ENCODE results near the gene SP100. TPM values are rescaled to one million over a fixed set of nuclear protein-coding genes. Genes with fewer than 3 reads are reported as not detected.

The SP100 gene
- total RNA-seq, 1 donor from 2014 or later, result 82.0 TPM

- H3K36me3 ChIP-seq, result no peaks in the 10 kb centered on the region
- intact Hi-C loops (cut with DNase I), result no loop called here
- no peaks in the 10 kb centered on the region for H3K4me1 ChIP-seq
- no peak overlapping the region for H3K27ac ChIP-seq
- H3K4me3 ChIP-seq, result no peak overlapping the region
- no peak for TF ChIP-seq CTCF (IDR thresholded peaks at IDR 0.05)
- no peaks in the 10 kb centered on the region for H3K27me3 ChIP-seq
- H3K9me3 ChIP-seq, result no peaks in the 10 kb centered on the region
- DNase-seq (ENCODE audit: low spot score in 2 of 2), result no peak
Observed at GRCh38 chr2:230589497-230590015, 173.6 kb downstream of the SP100 start.

GRCh38 chr2:230590333-230590732 lies 174.3 kb downstream of the SP100 start:
- Histone ChIP-seq H3K27ac (no peak overlapping the region), H3K36me3 (no peaks in the 10 kb centered on the region), H3K27me3 (no peaks in the 10 kb centered on the region), H3K9me3 (no peaks in the 10 kb centered on the region), H3K4me3 (no peak overlapping the region), H3K4me1 (no peaks in the 10 kb centered on the region)
- no peak for DNase-seq (ENCODE audit: low spot score in 2 of 2)
- intact Hi-C loops (cut with DNase I), result no loop called here
- no peak for TF ChIP-seq CTCF (IDR thresholded peaks at IDR 0.05)

- intact Hi-C loops (cut with DNase I), result no loop called here
- no peaks in the 10 kb centered on the region for H3K4me1 ChIP-seq
- no peaks in the 10 kb centered on the region for H3K27me3 ChIP-seq
- H3K4me3 ChIP-seq, result no peak overlapping the region
- no peak for TF ChIP-seq CTCF (IDR thresholded peaks at IDR 0.05)
- H3K9me3 ChIP-seq, result no peaks in the 10 kb centered on the region
- no peak overlapping the region for H3K27ac ChIP-seq
- DNase-seq (ENCODE audit: low spot score in 2 of 2), result no peak
- no peaks in the 10 kb centered on the region for H3K36me3 ChIP-seq
Observed at GRCh38 chr2:230591850-230592249, 175.8 kb downstream of the SP100 start.

GRCh38 chr2:230592775-230593174 lies 176.8 kb downstream of the SP100 start:
- H3K4me1 ChIP-seq, result no peaks in the 10 kb centered on the region
- no peak for TF ChIP-seq CTCF (IDR thresholded peaks at IDR 0.05)
- no peak overlapping the region for H3K27ac ChIP-seq
- no peak for DNase-seq (ENCODE audit: low spot score in 2 of 2)
- no peak overlapping the region for H3K4me3 ChIP-seq
- no peaks in the 10 kb centered on the region for H3K9me3 ChIP-seq
- H3K36me3 ChIP-seq, result no peaks in the 10 kb centered on the region
- intact Hi-C loops (cut with DNase I), result no loop called here
- no peaks in the 10 kb centered on the region for H3K27me3 ChIP-seq

Other genes starting within 250 kb of the SP100 start
- gene SP110, start 196.2 kb upstream of the SP100 start, total RNA-seq, result 25.2 TPM
- 0.11 TPM for gene SP140, start 190.5 kb upstream of the SP100 start, total RNA-seq
- gene SP140L, start 89.0 kb upstream of the SP100 start, total RNA-seq, result 4.0 TPM